ENCODE results near the gene WFDC1. TPM values are rescaled to one million over a fixed set of nuclear protein-coding genes. Genes with fewer than 3 reads are reported as not detected.

The WFDC1 gene
- polyA plus RNA-seq, 1 experiment = 85.8 TPM

- TF ChIP-seq, protein P1, sequence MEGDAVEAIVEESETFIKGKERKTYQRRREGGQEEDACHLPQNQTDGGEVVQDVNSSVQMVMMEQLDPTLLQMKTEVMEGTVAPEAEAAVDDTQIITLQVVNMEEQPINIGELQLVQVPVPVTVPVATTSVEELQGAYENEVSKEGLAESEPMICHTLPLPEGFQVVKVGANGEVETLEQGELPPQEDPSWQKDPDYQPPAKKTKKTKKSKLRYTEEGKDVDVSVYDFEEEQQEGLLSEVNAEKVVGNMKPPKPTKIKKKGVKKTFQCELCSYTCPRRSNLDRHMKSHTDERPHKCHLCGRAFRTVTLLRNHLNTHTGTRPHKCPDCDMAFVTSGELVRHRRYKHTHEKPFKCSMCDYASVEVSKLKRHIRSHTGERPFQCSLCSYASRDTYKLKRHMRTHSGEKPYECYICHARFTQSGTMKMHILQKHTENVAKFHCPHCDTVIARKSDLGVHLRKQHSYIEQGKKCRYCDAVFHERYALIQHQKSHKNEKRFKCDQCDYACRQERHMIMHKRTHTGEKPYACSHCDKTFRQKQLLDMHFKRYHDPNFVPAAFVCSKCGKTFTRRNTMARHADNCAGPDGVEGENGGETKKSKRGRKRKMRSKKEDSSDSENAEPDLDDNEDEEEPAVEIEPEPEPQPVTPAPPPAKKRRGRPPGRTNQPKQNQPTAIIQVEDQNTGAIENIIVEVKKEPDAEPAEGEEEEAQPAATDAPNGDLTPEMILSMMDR (IDR thresholded peaks at IDR 0.05; ENCODE audit: insufficient read depth, low read depth, low read length) = no peak
- ChIA-PET POLR2A (no interaction called here), CTCF (interaction anchor here (1.0 to 1.5 kb wide), 2 partner anchors 8 to 234 kb away, joined by 3 to 7 read pairs; no protein-coding TSS in a partner anchor)
- H3K27me3 ChIP-seq (ENCODE audit: control insufficient read depth, insufficient read depth, low read length) = peaks cover 4% of the 10 kb centered on the region
- no peaks in the 10 kb centered on the region; the same call in 1 of the 2 replicates for H3K36me3 ChIP-seq (ENCODE audit: control insufficient read depth, insufficient read depth, low read length)
- H3K4me3 ChIP-seq (ENCODE audit: low read depth, low read length) = no peak overlapping the region
- DNase-seq (ENCODE audit: low read depth) = no peak
Observed at GRCh38 chr16:84299734-84300440, 5.2 kb downstream of the WFDC1 start.

- no peak for DNase-seq (ENCODE audit: low read depth)
- CTCF ChIA-PET = interaction anchor here (0.6 to 10.1 kb wide), 2 partner anchors 25 to 345 kb away, joined by 4 to 134 read pairs; no protein-coding TSS in a partner anchor
Observed at GRCh38 chr16:84302111-84302954, 7.7 kb downstream of the WFDC1 start.

DNA sequence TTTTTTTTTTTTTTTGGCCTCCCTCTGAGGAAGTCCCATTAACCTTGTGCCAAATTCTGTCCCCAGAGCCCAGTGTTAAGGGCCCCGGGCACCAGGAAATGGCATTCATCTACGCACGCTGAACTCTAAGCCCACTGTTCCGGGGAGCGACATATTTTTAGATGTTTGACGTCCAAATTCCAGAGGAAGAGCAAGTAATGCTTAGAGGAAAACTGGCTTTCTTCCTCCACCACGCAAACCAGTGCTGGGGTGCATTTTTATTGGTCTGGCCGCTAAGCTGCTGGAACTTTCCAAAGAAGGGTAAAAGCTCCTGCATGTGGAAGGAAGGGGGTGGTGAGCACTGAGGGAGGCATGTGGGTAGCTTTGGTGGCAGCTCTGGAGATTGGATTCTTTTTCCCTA, 8.3 kb downstream of the WFDC1 start:
- peak; percentile 83 for DNase-seq (ENCODE audit: low read depth)
- CTCF ChIA-PET = interaction anchor here (1.2 to 10.1 kb wide), 2 partner anchors 26 to 423 kb away, joined by 5 to 134 read pairs; no protein-coding TSS in a partner anchor
- no peak overlapping the region for H3K4me3 ChIP-seq (ENCODE audit: low read depth, low read length)
- POLR2A ChIA-PET = no interaction called here
- no peaks in the 10 kb centered on the region; the same call in 1 of the 2 replicates for H3K36me3 ChIP-seq (ENCODE audit: control insufficient read depth, insufficient read depth, low read length)
- TF ChIP-seq, protein P1 (IDR thresholded peaks at IDR 0.05; ENCODE audit: insufficient read depth, low read depth, low read length) = no peak
- H3K27me3 ChIP-seq (ENCODE audit: control insufficient read depth, insufficient read depth, low read length) = no peaks in the 10 kb centered on the region

More at GRCh38 chr16:84302111-84302954, 7.7 kb downstream of the WFDC1 start:
- Histone ChIP-seq H3K4me3 (ENCODE audit: low read depth, low read length) (no peak overlapping the region), H3K36me3 (ENCODE audit: control insufficient read depth, insufficient read depth, low read length) (no peaks in the 10 kb centered on the region; the same call in 1 of the 2 replicates), H3K27me3 (ENCODE audit: control insufficient read depth, insufficient read depth, low read length) (no peaks in the 10 kb centered on the region)
- POLR2A ChIA-PET = no interaction called here
- TF ChIP-seq, protein P1 (IDR thresholded peaks at IDR 0.05; ENCODE audit: insufficient read depth, low read depth, low read length) = no peak

DNA sequence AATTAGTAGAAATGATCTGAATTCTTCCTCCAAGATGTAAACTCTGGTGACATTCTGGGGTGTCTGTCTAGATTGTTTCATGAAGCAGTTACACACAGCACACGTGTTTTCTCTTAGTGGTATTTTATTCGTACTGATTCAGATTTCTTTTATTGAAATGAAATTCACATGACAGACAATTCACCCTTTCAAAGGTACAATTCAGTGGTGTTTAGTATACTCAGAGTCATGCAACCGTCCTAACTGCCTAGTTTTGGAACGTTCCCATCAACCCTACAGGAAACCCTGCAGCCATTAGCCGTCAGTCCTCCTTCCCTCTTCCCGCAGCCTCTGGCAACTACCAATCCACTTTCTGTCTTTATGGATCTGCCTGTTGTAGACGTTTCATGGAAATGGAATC, 8.8 kb downstream of the WFDC1 start:
- Histone ChIP-seq H3K4me3 (ENCODE audit: low read depth, low read length) (no peak overlapping the region), H3K27me3 (ENCODE audit: control insufficient read depth, insufficient read depth, low read length) (no peaks in the 10 kb centered on the region), H3K36me3 (ENCODE audit: control insufficient read depth, insufficient read depth, low read length) (no peaks in the 10 kb centered on the region; the same call in 1 of the 2 replicates)
- ChIA-PET POLR2A (no interaction called here), CTCF (interaction anchor here (0.6 to 10.1 kb wide), 3 partner anchors 26 to 423 kb away, joined by 3 to 134 read pairs (median 5); no protein-coding TSS in a partner anchor)
- no peak for DNase-seq (ENCODE audit: low read depth)
- TF ChIP-seq, protein P1 (IDR thresholded peaks at IDR 0.05; ENCODE audit: insufficient read depth, low read depth, low read length) = no peak

GRCh38 chr16:84306564-84306963, 11.9 kb downstream of the WFDC1 start:
- Histone ChIP-seq H3K27me3 (ENCODE audit: control insufficient read depth, insufficient read depth, low read length) (no peaks in the 10 kb centered on the region), H3K4me3 (ENCODE audit: low read depth, low read length) (no peak overlapping the region), H3K36me3 (ENCODE audit: control insufficient read depth, insufficient read depth, low read length) (no peaks in the 10 kb centered on the region; the same call in 1 of the 2 replicates)
- DNase-seq (ENCODE audit: low read depth) = no peak
- TF ChIP-seq, protein P1 (IDR thresholded peaks at IDR 0.05; ENCODE audit: insufficient read depth, low read depth, low read length) = no peak
- ChIA-PET CTCF (interaction anchor here (3.2 to 10.1 kb wide), 2 partner anchors 23 to 29 kb away, joined by 28 to 134 read pairs; no protein-coding TSS in a partner anchor), POLR2A (no interaction called here)
